KMS-11 (cell line): ENCODE measurements around the gene B3GNT5.

Experiments used
- H2AFZ ChIP-seq: fragments of 200-600 bp; sonication (generic); 2 replicates; pipeline ENCODE4 v1.6.1; 2016; ENCODE audit warnings: antibody characterized with exemption, mixed run types, low read depth
- H3K27ac ChIP-seq: fragments of 200-600 bp; sonication (generic); 2 replicates; pipeline ENCODE4 v1.6.1; 2016; ENCODE audit warnings: mild to moderate bottlenecking, mixed run types
- H3K27me3 ChIP-seq: fragments of 200-600 bp; sonication (generic); 2 replicates; pipeline ENCODE4 v1.6.1; 2017; ENCODE audit warnings: mild to moderate bottlenecking, low read depth, mixed run types, moderate library complexity; ENCODE audit not compliant: insufficient read depth
- H3K36me3 ChIP-seq: fragments of 200-600 bp; sonication (generic); 2 replicates; pipeline ENCODE4 v1.6.1; 2017; ENCODE audit warnings: mild to moderate bottlenecking, mixed run types; ENCODE audit not compliant: insufficient read depth
- H3K4me1 ChIP-seq: fragments of 200-600 bp; sonication (generic); 2 replicates; pipeline ENCODE4 v1.6.1; 2016; ENCODE audit warnings: mild to moderate bottlenecking, low read depth, mixed run types; ENCODE audit not compliant: poor library complexity, severe bottlenecking
- H3K4me2 ChIP-seq: fragments of 200-600 bp; sonication (generic); 2 replicates; pipeline ENCODE4 v1.7.0; 2016; ENCODE audit warnings: mild to moderate bottlenecking, mixed run types
- H3K4me3 ChIP-seq: fragments of 200-600 bp; sonication (generic); IDR thresholded peaks from 2 replicates; pipeline ENCODE4 v1.6.1; 2017; ENCODE audit warnings: low read depth, low read length, mixed read lengths; ENCODE audit not compliant: insufficient read depth
- H3K79me2 ChIP-seq: fragments of 200-600 bp; sonication (generic); 2 replicates; pipeline ENCODE4 v1.6.1; 2016; ENCODE audit warnings: low read depth, mixed run types; ENCODE audit not compliant: insufficient read depth
- H3K9ac ChIP-seq: fragments of 200-600 bp; sonication (generic); 2 replicates; pipeline ENCODE4 v1.6.1; 2016; ENCODE audit warnings: mild to moderate bottlenecking, mixed run types
- H4K20me1 ChIP-seq: fragments of 200-600 bp; sonication (generic); 2 replicates; pipeline ENCODE4 v1.6.1; 2016; ENCODE audit warnings: mild to moderate bottlenecking, mixed run types; ENCODE audit not compliant: insufficient read depth
- CTCF ChIP-seq: fragments of 200-600 bp; sonication (generic); conservative IDR thresholded peaks from 2 replicates; pipeline ENCODE4 v1.6.1; 2017; ENCODE audit warnings: low read depth, mild to moderate bottlenecking, antibody characterized with exemption, low read length, moderate library complexity, mixed read lengths

B3GNT5 gene

GRCh38 chr3:183285828-183286457 lies 32.9 kb downstream of the B3GNT5 start:
- Histone ChIP-seq H3K4me1 (peaks cover 23% of the 10 kb centered on the region), H4K20me1 (no peaks in the 10 kb centered on the region), H3K9ac (peak overlapping the region; percentile 57), H3K4me3 (no peak overlapping the region), H3K36me3 (no peaks in the 10 kb centered on the region), H3K4me2 (peak overlapping the region; percentile 92), H2AFZ (peak overlapping the region; percentile 53), H3K27ac (peak overlapping the region; percentile 66), H3K27me3 (no peaks in the 10 kb centered on the region), H3K79me2 (no peaks in the 10 kb centered on the region)
- TF ChIP-seq CTCF, result no peak

DNA sequence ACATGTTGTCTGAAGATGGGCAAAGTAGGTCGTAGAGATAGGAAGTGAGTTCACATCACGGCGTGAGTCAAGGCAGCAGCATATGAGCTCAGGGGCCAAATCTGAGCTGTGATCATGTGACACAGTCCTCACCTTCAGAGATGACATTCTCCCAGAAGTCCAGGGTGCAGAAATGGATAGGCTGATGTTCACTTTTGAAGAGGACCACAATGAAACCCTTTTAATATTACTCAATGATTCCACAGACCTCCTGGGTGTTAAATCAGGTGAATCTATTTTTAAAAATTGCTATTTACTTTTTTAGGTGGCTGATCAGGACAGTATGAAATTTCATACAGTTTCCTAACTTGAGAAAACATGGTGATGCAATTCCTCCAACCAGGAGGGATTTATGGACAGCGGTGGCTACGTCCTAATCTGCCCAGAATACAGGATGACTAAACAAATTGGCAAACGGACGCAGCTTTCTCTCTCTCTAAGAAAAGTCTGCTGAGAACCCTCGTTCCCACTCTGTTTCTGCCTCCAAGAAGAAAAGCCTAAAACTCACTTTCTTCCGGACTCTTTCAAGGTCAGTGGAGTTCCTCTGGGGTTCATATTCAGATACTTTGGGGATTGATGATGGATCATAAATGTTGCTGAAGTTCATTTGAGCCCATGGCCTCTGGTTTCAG lies 34.4 kb downstream of the B3GNT5 start:
- H3K36me3 ChIP-seq, result no peaks in the 10 kb centered on the region
- no peak overlapping the region for H2AFZ ChIP-seq
- peaks cover 23% of the 10 kb centered on the region for H3K4me1 ChIP-seq
- no peak overlapping the region for H3K4me3 ChIP-seq
- H3K4me2 ChIP-seq, result no peak overlapping the region
- no peak overlapping the region for H3K27ac ChIP-seq
- H3K9ac ChIP-seq, result no peak overlapping the region
- no peaks in the 10 kb centered on the region for H4K20me1 ChIP-seq
- no peaks in the 10 kb centered on the region for H3K79me2 ChIP-seq
- no peaks in the 10 kb centered on the region for H3K27me3 ChIP-seq
- TF ChIP-seq CTCF, result no peak

- H3K4me2 ChIP-seq, result no peak overlapping the region
- no peak overlapping the region for H3K9ac ChIP-seq
- no peak overlapping the region for H3K4me3 ChIP-seq
- H3K27me3 ChIP-seq, result no peaks in the 10 kb centered on the region
- H3K79me2 ChIP-seq, result no peaks in the 10 kb centered on the region
- H3K27ac ChIP-seq, result no peak overlapping the region
- no peaks in the 10 kb centered on the region for H3K36me3 ChIP-seq
- H2AFZ ChIP-seq, result no peak overlapping the region
- H3K4me1 ChIP-seq, result peaks cover 23% of the 10 kb centered on the region
- TF ChIP-seq CTCF, result no peak
- no peaks in the 10 kb centered on the region for H4K20me1 ChIP-seq
Measured at GRCh38 chr3:183288117-183288516, 35.1 kb downstream of the B3GNT5 start.

GRCh38 chr3:183290216-183290615 lies 37.2 kb downstream of the B3GNT5 start:
- H3K27me3 ChIP-seq, result no peaks in the 10 kb centered on the region
- H2AFZ ChIP-seq, result no peak overlapping the region
- TF ChIP-seq CTCF, result no peak
- no peak overlapping the region for H3K4me3 ChIP-seq
- H3K4me2 ChIP-seq, result no peak overlapping the region
- no peaks in the 10 kb centered on the region for H4K20me1 ChIP-seq
- H3K4me1 ChIP-seq, result peaks cover 14% of the 10 kb centered on the region
- no peak overlapping the region for H3K27ac ChIP-seq
- H3K79me2 ChIP-seq, result no peaks in the 10 kb centered on the region
- H3K36me3 ChIP-seq, result no peaks in the 10 kb centered on the region
- no peak overlapping the region for H3K9ac ChIP-seq
